ENCODE results near the gene PLCZ1. TPM values are rescaled to one million over a fixed set of nuclear protein-coding genes. Genes with fewer than 3 reads are reported as not detected.
"Not testable (repeated sequence)": the region's sequence is repeated elsewhere in the genome, so short reads cannot be mapped to it uniquely, and the experiment has no call there.

Gene PLCZ1
- total RNA-seq, 1 donor from 2014 or later, result not detected

GRCh38 chr12:18700271-18700670 is 37.5 kb downstream of the PLCZ1 start:
- Histone ChIP-seq H3K27me3 (no peaks in the 10 kb centered on the region), H3K27ac (no peak overlapping the region), H3K4me1 (no peaks in the 10 kb centered on the region), H3K9me3 (no peaks in the 10 kb centered on the region), H3K36me3 (no peaks in the 10 kb centered on the region), H3K4me3 (no peak overlapping the region)
- no peak for TF ChIP-seq CTCF (IDR thresholded peaks at IDR 0.05)
- intact Hi-C loops (cut with DNase I), result no loop called here
- DNase-seq (ENCODE audit: low spot score in 2 of 2), result no peak

- Histone ChIP-seq H3K27ac (no peak overlapping the region), H3K9me3 (no peaks in the 10 kb centered on the region), H3K4me3 (no peak overlapping the region), H3K36me3 (no peaks in the 10 kb centered on the region), H3K4me1 (no peaks in the 10 kb centered on the region), H3K27me3 (no peaks in the 10 kb centered on the region)
- TF ChIP-seq CTCF (IDR thresholded peaks at IDR 0.05), result no peak
- intact Hi-C loops (cut with DNase I), result no loop called here
- DNase-seq (ENCODE audit: low spot score in 2 of 2), result no peak
These were observed 40.7 kb downstream of the PLCZ1 start for GRCh38 chr12:18696971-18697602.

- H3K4me1 ChIP-seq; H3K27ac ChIP-seq; DNase-seq (ENCODE audit: low spot score in 2 of 2); H3K9me3 ChIP-seq; H3K27me3 ChIP-seq; H3K4me3 ChIP-seq; intact Hi-C loops (cut with DNase I); H3K36me3 ChIP-seq: not testable (repeated sequence)
These were observed 43.8 kb downstream of the PLCZ1 start for GRCh38 chr12:18693986-18694385.

- no peaks in the 10 kb centered on the region for H3K9me3 ChIP-seq
- H3K27ac ChIP-seq, result no peak overlapping the region
- no peaks in the 10 kb centered on the region for H3K27me3 ChIP-seq
- no peak for TF ChIP-seq CTCF (IDR thresholded peaks at IDR 0.05)
- intact Hi-C loops (cut with DNase I), result no loop called here
- H3K36me3 ChIP-seq, result no peaks in the 10 kb centered on the region
- no peaks in the 10 kb centered on the region for H3K4me1 ChIP-seq
- no peak for DNase-seq (ENCODE audit: low spot score in 2 of 2)
- H3K4me3 ChIP-seq, result no peak overlapping the region
These were observed 47.2 kb downstream of the PLCZ1 start for GRCh38 chr12:18690653-18691052.

GRCh38 chr12:18689771-18690170 is 48.0 kb downstream of the PLCZ1 start:
- H3K4me1 ChIP-seq, result no peaks in the 10 kb centered on the region
- TF ChIP-seq CTCF (IDR thresholded peaks at IDR 0.05), result no peak

GRCh38 chr12:18684430-18684829 is 53.4 kb downstream of the PLCZ1 start:
- Histone ChIP-seq H3K27ac (no peak overlapping the region), H3K36me3 (no peaks in the 10 kb centered on the region), H3K9me3 (no peaks in the 10 kb centered on the region), H3K4me3 (no peak overlapping the region), H3K4me1 (no peaks in the 10 kb centered on the region), H3K27me3 (no peaks in the 10 kb centered on the region)
- DNase-seq (ENCODE audit: low spot score in 2 of 2), result no peak
- intact Hi-C loops (cut with DNase I), result no loop called here
- no peak for TF ChIP-seq CTCF (IDR thresholded peaks at IDR 0.05)

More at GRCh38 chr12:18689771-18690170, 48.0 kb downstream of the PLCZ1 start:
- Histone ChIP-seq H3K36me3 (no peaks in the 10 kb centered on the region), H3K9me3 (no peaks in the 10 kb centered on the region), H3K4me3 (no peak overlapping the region), H3K27me3 (no peaks in the 10 kb centered on the region), H3K27ac (no peak overlapping the region)
- intact Hi-C loops (cut with DNase I), result no loop called here
- no peak for DNase-seq (ENCODE audit: low spot score in 2 of 2)

All from ascending aorta (tissue), 2 donors.